Germinal center (tissue), 1 donor: ENCODE measurements around the gene DCAF6.
"Not testable (repeated sequence)": the region's sequence is repeated elsewhere in the genome, so short reads cannot be mapped to it uniquely, and the experiment has no call there.

Experiments used
- DNase-seq: peaks from one replicate; pipeline ENCODE4 v3.0.0; 2012; ENCODE audit warnings: mixed read lengths, low spot score

DCAF6 gene

GRCh38 chr1:168009322-168009721 lies 72.8 kb downstream of the DCAF6 start:
- DNase-seq: no peak

DNA sequence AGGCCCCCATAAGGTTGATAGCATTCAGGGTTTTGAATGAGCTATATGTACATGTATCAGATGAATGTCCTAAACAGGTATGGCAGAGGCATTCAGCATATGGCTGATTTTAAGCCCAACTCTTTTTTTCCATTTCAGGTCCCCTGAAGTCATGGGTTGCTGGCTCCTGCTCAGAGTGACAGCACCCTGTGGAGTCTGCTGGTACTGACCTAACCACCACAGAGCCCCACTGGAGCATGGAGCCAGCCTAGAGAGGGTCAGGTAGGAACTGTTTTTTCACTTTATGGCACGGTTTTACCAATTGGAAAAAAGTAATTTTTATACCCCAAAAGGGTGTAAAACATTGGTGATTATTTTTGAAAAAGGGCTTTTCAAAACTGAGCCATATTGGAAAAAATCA lies 82.9 kb downstream of the DCAF6 start:
- no peak for DNase-seq

DNA sequence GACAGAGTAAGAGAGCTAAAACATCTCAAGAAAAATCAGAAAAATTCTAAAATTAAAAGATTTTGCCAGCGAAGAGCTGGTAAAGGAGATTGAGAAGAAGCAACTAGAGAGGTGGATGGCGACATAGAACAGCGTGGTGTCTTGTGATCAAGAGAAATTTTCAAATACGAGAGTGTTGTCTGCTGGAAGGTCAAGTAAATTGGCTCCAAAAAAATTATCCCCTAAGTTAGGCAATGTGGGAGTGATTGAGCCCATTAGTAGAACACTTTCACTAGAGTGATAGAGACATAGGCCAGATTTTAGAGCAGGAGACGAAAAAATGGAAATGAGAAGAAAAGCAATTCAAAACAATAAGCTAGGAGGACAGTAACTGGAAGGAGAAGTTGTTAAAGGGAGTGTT lies 94.7 kb downstream of the DCAF6 start:
- no peak for DNase-seq

- no peak for DNase-seq
Measured at GRCh38 chr1:168031627-168032026, 95.1 kb downstream of the DCAF6 start.

DNA sequence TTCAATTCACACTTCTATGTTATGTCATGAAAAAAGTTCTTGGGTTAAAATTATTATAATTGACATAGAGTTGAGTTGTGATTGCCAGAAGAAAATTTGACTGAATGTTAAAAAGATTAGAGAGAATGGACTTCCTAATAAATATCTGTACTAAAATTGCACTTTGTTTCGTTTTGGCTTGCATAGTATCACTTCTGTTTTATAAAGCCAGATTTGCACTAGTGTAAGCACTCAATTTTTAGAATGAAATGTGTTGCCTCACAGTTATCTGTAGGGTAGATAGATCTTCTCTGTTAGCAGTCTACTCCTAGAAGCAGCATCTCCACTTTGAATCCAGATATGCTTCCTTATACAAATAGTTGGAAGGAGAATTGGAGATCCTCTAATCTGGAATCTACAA lies 95.5 kb downstream of the DCAF6 start:
- peak; percentile 21 for DNase-seq

- no peak for DNase-seq
Measured at GRCh38 chr1:168035345-168035744, 98.9 kb downstream of the DCAF6 start.

DNA sequence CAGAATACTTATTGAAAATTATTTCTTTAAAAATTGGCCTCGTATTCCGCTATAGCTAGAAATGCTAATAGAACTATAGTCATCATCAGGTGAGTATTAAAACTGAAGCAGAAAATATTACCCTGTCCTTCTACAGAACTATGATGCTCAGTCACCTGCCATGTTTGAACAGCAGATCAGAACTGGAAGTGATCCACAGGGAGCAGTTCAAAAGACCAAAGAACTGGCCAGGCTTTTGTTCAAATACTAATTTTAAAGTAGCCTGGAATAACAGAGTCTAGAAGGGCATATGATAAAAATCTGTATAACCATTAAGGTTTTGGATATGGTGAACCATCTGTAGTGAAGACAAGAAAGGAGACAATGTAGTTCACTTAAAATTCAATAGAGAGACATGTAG lies 105.9 kb downstream of the DCAF6 start:
- no peak for DNase-seq

- no peak for DNase-seq
Measured at GRCh38 chr1:168045311-168045710, 108.8 kb downstream of the DCAF6 start.

- no peak for DNase-seq
Measured at GRCh38 chr1:168050307-168050706, 113.8 kb downstream of the DCAF6 start.

GRCh38 chr1:168050880-168051279 lies 114.4 kb downstream of the DCAF6 start:
- no peak for DNase-seq

- DNase-seq: no peak
Measured at GRCh38 chr1:168053681-168054080, 117.2 kb downstream of the DCAF6 start.

- DNase-seq: no peak
Measured at GRCh38 chr1:168054117-168054516, 117.6 kb downstream of the DCAF6 start.

GRCh38 chr1:168056152-168056551 lies 119.7 kb downstream of the DCAF6 start:
- not testable (repeated sequence) for DNase-seq

GRCh38 chr1:168057355-168057754 lies 120.9 kb downstream of the DCAF6 start:
- DNase-seq: no peak

GRCh38 chr1:168057921-168058320 lies 121.4 kb downstream of the DCAF6 start:
- DNase-seq: no peak

- no peak for DNase-seq
Measured at GRCh38 chr1:168064216-168064615, 127.7 kb downstream of the DCAF6 start.

- DNase-seq: no peak
Measured at GRCh38 chr1:168065506-168065905, 129.0 kb downstream of the DCAF6 start.

DNA sequence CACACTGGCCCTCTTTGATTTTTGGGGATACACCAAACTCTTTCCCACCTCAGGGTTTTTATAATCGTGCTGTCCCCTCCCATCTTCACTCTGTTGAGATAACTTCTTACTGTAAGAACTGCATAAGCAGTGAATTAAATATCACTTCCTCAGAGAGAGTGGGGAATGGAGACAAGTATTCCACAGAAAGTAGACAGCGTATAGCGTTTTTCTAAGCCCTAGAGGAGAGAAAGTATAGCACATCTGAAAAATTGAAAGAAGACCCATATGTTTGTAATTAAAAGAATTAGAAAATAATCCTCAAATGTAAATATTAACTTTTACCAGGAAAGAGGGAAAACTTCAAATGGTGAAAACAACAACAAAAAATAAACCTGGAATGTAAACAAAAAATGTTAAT lies 132.9 kb downstream of the DCAF6 start:
- DNase-seq: no peak

GRCh38 chr1:168079761-168080160 lies 143.3 kb downstream of the DCAF6 start:
- no peak for DNase-seq

GRCh38 chr1:168081373-168082007 lies 145.0 kb downstream of the DCAF6 start:
- DNase-seq: no peak

- DNase-seq: peak; percentile 75
Measured at GRCh38 chr1:168082008-168082876, 145.8 kb downstream of the DCAF6 start.

DNA sequence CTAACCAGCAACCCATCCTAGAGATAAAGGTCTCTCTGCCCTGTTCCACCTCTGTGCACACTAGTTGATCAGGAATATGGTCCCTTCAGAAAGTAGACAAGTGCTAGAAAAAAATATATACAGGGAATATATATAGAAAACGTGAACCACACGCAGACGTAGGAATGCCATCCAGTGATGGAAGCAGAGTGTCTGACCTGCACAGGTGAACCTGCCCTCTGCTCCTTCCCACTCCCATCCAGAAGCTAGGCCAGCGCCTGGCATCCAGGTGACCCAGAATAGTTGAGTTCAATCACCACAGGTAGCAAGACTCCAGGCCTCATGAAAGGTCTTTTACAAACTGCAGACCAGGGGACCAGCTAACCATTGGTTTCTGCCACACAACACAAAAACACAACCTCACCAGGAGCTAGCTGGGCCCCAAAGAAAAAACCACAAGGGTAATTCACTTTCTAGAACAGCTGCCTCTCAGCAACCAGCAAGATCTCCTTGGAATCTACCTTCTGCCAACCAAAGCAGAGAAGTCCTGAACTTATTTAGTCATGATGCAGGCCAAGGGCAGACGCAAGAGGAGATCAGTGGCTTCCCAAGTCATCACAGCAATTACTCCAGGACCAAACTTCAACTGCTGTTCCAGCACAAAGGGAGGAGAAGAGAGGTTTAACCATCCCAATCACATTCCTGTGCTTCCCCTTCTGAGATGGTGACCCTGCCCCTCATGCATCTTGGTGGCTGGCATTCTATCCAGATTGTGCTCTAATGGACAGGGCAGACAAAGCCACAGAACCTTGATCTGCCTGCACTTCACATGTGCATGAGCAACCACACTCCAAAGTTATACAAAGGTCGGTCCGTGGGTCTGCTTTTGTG lies 147.2 kb downstream of the DCAF6 start:
- DNase-seq: no peak
